Esophagus squamous epithelium (tissue), 5 donors: Measurements from ENCODE around the gene SAMD14. TPM values are rescaled to one million over a fixed set of nuclear protein-coding genes. Genes with fewer than 3 reads are reported as not detected.
A peak's percentile ranks its signal among the peaks of the same experiment; 100 is the strongest.

ENCODE experiments used
- DNase-seq: peaks from one replicate; lab custom pipeline; 2025; lab: John Stamatoyannopoulos, UW
- H3K27ac ChIP-seq, 4 donors: fragments of 200-600 bp; sonication (generic); one replicate each; pipeline ENCODE4 v1.5.1; 2016 to 2019; ENCODE audit warnings: mild to moderate bottlenecking in 1 of 4
- H3K27me3 ChIP-seq, 4 donors: fragments of 200-600 bp; sonication (generic); 1 replicate in 3 of 4; 2 replicates in 1 of 4; pipeline versions ENCODE4 v1.5.1 to v1.6.0; 2017 to 2021; ENCODE audit warnings: antibody characterized with exemption in 1 of 4
- H3K36me3 ChIP-seq, 3 donors: fragments of 200-600 bp; sonication (generic); one replicate each; pipeline ENCODE4 v1.5.1; 2016 to 2019
- H3K4me1 ChIP-seq, 3 donors: fragments of 200-600 bp; sonication (generic); one replicate each; pipeline ENCODE4 v1.5.1; 2017 to 2019
- H3K4me3 ChIP-seq, 4 donors: fragments of 200-600 bp; sonication (generic); 1 replicate in 3 of 4; 2 replicates in 1 of 4; pipeline ENCODE4 v1.5.1; 2016 to 2019; ENCODE audit warnings: mild to moderate bottlenecking in 2 of 4, moderate library complexity in 1 of 4
- H3K9me3 ChIP-seq, 3 donors: fragments of 200-600 bp; sonication (generic); one replicate each; pipeline ENCODE4 v1.5.1; 2016 to 2019
- POLR2A ChIP-seq, 4 donors: fragments of 450-650 bp; IDR thresholded peaks; one replicate each; pipeline ENCODE4 v1.6.1; 2017; ENCODE audit warnings: antibody characterized with exemption in 4 of 4, mild to moderate bottlenecking in 4 of 4, moderate library complexity in 3 of 4
- WGBS, 2 donors: methylation state at CpG; one replicate each; pipeline ENCODE4 v1.1.5; 2018; 5-methylcytosine and 5-hydroxymethylcytosine counted together
- intact Hi-C: fragments of 100-400 bp; cut with DNase I; formaldehyde crosslinking; loops from one replicate; pipeline ENCODE4 v1.15.0; 2022
- total RNA-seq, 4 donors: library from RNA; depleted of rRNA; stranded (reverse); fragments of >200 nt; gene quantifications; one replicate each; pipeline ENCODE4 v1.1.0, GENCODE V29; 2016
- TF ChIP-seq, protein P1 (sequence below), 6 experiments: fragments of 450-650 bp in 4 of 6; fragments of 200-600 bp in 2 of 6; sonication (generic) in 2 of 6; IDR thresholded peaks; one replicate each; pipeline ENCODE4 v1.5.1; 2016 to 2019; ENCODE audit warnings: antibody characterized with exemption in 6 of 6, mild to moderate bottlenecking in 4 of 6, moderate library complexity in 4 of 6
- donor health status: DM: yes; HTN: yes; CAD: no.

SAMD14 gene
- total RNA-seq, 4 donors from 2014 or later = 0.57 TPM; not detected in 3

DNA sequence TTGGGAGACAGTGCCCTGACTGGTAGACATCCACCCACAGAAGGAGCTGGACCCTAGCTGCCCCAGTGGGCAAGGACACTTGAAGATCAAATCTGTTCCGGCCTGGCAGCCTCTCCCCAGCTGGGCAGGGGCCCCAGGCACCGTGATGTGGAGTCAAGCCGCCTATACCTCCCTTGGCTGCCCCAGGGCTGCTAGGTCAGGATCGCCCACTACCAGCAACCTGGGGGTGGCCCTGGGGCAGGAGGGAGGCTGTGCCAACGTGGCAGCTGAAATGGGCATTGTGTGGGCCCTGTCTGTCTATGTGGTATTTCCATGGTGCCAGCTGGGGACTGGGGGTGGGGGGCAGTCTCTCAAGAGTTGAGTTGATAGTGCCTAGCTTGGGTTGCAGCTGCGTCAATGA lies 33.9 kb downstream of the SAMD14 start:
- whole genome bisulfite sequencing, 2 donors = 27% methylated on average over 6 of the region's 6 CpGs; no CpG with 5 or more reads in 1 of the 2 donors
- Histone ChIP-seq H3K27me3 (no peaks in the 10 kb centered on the region), H3K27ac (peak overlapping the region; percentile 80 to 94 (median 88)), H3K9me3 (no peaks in the 10 kb centered on the region), H3K4me3 (peak overlapping the region; percentile 57 to 98 (median 79)), H3K36me3 (peaks cover 0 to 45% (median 0%) of the 10 kb centered on the region in 3 donors), H3K4me1 (peaks cover 19 to 51% (median 28%) of the 10 kb centered on the region in 3 donors)
- intact Hi-C loops = no loop called here
- TF ChIP-seq, protein P1, sequence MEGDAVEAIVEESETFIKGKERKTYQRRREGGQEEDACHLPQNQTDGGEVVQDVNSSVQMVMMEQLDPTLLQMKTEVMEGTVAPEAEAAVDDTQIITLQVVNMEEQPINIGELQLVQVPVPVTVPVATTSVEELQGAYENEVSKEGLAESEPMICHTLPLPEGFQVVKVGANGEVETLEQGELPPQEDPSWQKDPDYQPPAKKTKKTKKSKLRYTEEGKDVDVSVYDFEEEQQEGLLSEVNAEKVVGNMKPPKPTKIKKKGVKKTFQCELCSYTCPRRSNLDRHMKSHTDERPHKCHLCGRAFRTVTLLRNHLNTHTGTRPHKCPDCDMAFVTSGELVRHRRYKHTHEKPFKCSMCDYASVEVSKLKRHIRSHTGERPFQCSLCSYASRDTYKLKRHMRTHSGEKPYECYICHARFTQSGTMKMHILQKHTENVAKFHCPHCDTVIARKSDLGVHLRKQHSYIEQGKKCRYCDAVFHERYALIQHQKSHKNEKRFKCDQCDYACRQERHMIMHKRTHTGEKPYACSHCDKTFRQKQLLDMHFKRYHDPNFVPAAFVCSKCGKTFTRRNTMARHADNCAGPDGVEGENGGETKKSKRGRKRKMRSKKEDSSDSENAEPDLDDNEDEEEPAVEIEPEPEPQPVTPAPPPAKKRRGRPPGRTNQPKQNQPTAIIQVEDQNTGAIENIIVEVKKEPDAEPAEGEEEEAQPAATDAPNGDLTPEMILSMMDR (IDR thresholded peaks at IDR 0.05) = no peak
- TF ChIP-seq POLR2A (IDR thresholded peaks at IDR 0.05) = no peak
- no peak for DNase-seq

DNA sequence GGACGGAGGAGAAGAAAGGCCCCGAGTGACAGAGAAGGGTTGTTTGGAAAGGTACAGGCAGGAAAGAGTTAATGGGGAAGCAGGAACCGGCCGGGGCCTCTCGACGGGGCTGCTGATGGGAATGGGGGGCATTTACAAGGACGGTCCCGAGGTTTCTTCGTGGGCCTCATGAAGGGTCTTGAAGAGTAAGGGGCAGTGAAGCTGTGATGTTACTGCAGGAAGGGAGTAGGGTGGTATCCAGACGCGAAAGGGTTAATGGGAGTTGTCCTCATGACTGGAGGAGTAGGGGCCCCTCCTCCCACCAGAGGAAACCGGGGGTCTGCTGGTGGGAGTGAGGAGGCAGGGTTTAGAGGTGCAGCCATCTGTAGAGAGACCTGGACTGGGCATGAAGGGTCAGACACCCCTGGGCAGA lies 34.3 kb downstream of the SAMD14 start:
- intact Hi-C loops = loop anchor here (2.0 kb wide), 1 partner anchor 53 kb away; no protein-coding TSS in a partner anchor
- TF ChIP-seq, protein P1 (IDR thresholded peaks at IDR 0.05) = no peak
- TF ChIP-seq POLR2A (IDR thresholded peaks at IDR 0.05) = no peak
- DNase-seq = no peak
- Histone ChIP-seq H3K4me1 (peaks cover 16 to 46% (median 23%) of the 10 kb centered on the region in 3 donors), H3K4me3 (peak overlapping the region; percentile 57 to 98 (median 79)), H3K27ac (peak overlapping the region; percentile 80 to 94 (median 88)), H3K9me3 (no peaks in the 10 kb centered on the region), H3K36me3 (peaks cover 0 to 40% (median 0%) of the 10 kb centered on the region in 3 donors), H3K27me3 (no peaks in the 10 kb centered on the region)
- 0% methylated on average over 10 to 12 of the region's 12 CpGs for WGBS, 2 donors

DNA sequence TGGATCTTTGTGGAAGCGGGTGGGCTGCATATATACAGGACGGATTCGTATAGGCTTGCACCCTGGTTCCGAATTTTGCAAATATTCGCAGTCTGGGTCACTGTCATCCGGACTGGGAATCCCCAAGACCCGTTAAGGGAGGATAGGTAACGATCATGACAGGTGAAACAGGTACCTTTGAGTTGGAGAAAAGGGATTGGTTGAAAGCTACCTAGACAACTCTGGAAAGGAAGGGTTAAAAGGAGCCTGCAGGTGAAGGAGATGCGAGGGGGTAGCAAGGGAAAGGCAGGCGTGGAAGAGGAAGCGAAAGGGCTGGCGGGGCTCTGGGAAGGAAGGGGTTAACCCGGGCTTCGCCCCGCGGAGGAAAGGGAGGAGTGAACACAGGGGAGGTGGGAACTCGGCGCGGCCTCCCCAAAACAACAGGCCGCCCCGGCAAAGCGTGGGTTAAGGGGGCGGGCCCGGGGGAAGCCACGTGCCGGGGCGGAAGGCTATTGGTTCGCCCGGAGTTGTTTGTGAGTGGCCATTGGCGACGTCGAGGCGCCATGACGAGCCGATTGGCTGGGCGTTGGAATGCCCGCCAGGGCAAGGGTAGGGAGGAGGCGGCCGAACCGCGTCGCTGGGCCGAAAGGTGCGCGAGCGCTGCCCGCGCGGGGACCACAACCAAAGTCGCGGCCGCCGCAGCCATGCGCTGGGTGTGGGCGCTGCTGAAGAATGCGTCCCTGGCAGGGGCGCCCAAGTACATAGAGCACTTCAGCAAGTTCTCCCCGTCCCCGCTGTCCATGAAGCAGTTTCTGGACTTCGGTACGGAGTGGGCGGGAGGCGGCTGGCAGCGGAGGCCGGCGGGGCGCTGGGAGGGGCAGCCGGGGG lies 35.0 kb downstream of the SAMD14 start, which contains the start of gene PDK2:
TSS of gene PDK2 (plus strand) at position 599 of the 867 bp plus-strand sequence. CDS start at position 684, 85 bp downstream.
- Histone ChIP-seq H3K9me3 (no peaks in the 10 kb centered on the region), H3K27me3 (no peaks in the 10 kb centered on the region), H3K4me3 (peak within 1 kb of the TSS; percentile 57 to 98 (median 79)), H3K4me1 (peaks cover 16 to 40% (median 17%) of the 10 kb centered on the region in 3 donors), H3K27ac (peak within 1 kb of the TSS; percentile 80 to 94 (median 88)), H3K36me3 (peaks cover 1 to 40% (median 2%) of the 10 kb centered on the region in 3 donors)
- TF ChIP-seq, protein P1 (IDR thresholded peaks at IDR 0.05) = peak in 1 of 6 experiments; percentile 21
- TF ChIP-seq POLR2A (IDR thresholded peaks at IDR 0.05) = peak in 2 of 4 donors; percentile 52 to 63
- peak; percentile 90 for DNase-seq
- WGBS, 2 donors = 1% methylated on average over 49 to 51 of the region's 68 CpGs
- intact Hi-C loops = loop anchor here (2.0 kb wide), 1 partner anchor 54 kb away; no protein-coding TSS in a partner anchor

DNA sequence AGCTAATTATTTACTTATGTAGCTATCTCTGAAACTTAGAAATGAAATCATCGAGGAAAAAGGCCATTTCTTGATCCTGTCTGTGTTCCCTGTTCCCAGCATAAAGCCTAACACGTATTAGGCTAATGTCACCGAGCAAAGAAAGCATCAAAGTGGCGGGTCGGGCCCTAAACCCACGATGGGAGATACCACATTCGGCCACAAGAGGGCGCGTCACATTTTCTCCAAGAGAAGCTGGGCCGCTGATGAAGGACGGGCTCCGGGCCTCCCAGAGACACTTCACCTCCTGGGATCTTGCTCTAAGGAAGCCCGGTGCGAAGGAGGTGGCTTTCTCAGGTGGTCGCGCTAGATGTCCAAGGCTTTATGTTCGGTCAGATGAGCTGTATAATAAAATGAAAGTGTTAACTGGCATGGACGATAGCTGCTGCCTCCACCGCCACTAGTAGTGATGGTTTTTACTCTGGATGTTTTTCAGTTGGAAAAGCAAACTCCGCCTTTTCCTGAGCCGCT lies 35.7 kb downstream of the SAMD14 start:
- TF ChIP-seq POLR2A (IDR thresholded peaks at IDR 0.05) = no peak
- TF ChIP-seq, protein P1 (IDR thresholded peaks at IDR 0.05) = peak; percentile 89 to 97 (median 93)
- peak overlapping the region; percentile 57 to 98 (median 79) for H3K4me3 ChIP-seq
- H3K36me3 ChIP-seq = peaks cover 4 to 40% (median 8%) of the 10 kb centered on the region in 3 donors
- H3K4me1 ChIP-seq = peaks cover 13 to 33% (median 16%) of the 10 kb centered on the region in 3 donors
- no peaks in the 10 kb centered on the region for H3K9me3 ChIP-seq
- DNase-seq = no peak
- peak overlapping the region; percentile 80 to 94 (median 88) for H3K27ac ChIP-seq
- intact Hi-C loops = loop anchor here (2.0 kb wide), 1 partner anchor 55 kb away; no protein-coding TSS in a partner anchor
- no peaks in the 10 kb centered on the region for H3K27me3 ChIP-seq
- WGBS, 2 donors = 0 to 1% methylated on average over 19 to 21 of the region's 21 CpGs
